Mesendoderm (in vitro differentiated cells): ENCODE measurements around the gene ADGRA3.

Source experiments
- DNase-seq: peaks from one replicate; pipeline ENCODE4 v3.0.0; 2013
- H2AK5ac ChIP-seq: 2 replicates; pipeline ENCODE4 v1.6.1; 2013; ENCODE audit warnings: low read length, inconsistent platforms
- H2BK120ac ChIP-seq: 2 replicates; pipeline ENCODE4 v1.6.1; 2013; ENCODE audit warnings: low read depth, mild to moderate bottlenecking, low read length, moderate library complexity, mixed read lengths
- H2BK15ac ChIP-seq: replicated peaks from 2 replicates; pipeline ENCODE4 v1.6.1; 2013; ENCODE audit warnings: low read depth, mild to moderate bottlenecking, moderate library complexity
- H2BK5ac ChIP-seq: 2 replicates; pipeline ENCODE4 v1.6.1; 2013; ENCODE audit warnings: low read length, inconsistent platforms
- H3K18ac ChIP-seq: 2 replicates; pipeline ENCODE4 v1.6.1; 2013; ENCODE audit warnings: mild to moderate bottlenecking, low read length, mixed read lengths
- H3K23ac ChIP-seq: one replicate; pipeline ENCODE4 v1.6.1; 2013; ENCODE audit warnings: low read length
- H3K27ac ChIP-seq: 2 replicates; pipeline ENCODE4 v1.5.1; 2013; ENCODE audit warnings: low read depth, mild to moderate bottlenecking, inconsistent platforms, low read length, moderate library complexity
- H3K27me3 ChIP-seq: 2 replicates; pipeline ENCODE4 v1.6.1; 2013; ENCODE audit warnings: low read length, control low read depth, mild to moderate bottlenecking, inconsistent platforms; ENCODE audit not compliant: insufficient read depth, poor library complexity
- H3K36me3 ChIP-seq: 2 replicates; pipeline ENCODE4 v1.6.1; 2013; ENCODE audit warnings: low read length, inconsistent platforms; ENCODE audit not compliant: control insufficient read depth, insufficient read depth
- H3K4ac ChIP-seq: one replicate; pipeline ENCODE4 v1.6.1; 2013; ENCODE audit warnings: low read depth, mild to moderate bottlenecking, low read length, moderate library complexity
- H3K4me1 ChIP-seq: 2 replicates; pipeline ENCODE4 v1.6.1; 2013; ENCODE audit warnings: low read depth, low read length, inconsistent platforms; ENCODE audit not compliant: control insufficient read depth
- H3K4me2 ChIP-seq: 2 replicates; pipeline ENCODE4 v1.6.1; 2013; ENCODE audit warnings: low read length
- H3K4me3 ChIP-seq: 2 replicates; pipeline ENCODE4 v1.5.1; 2013; ENCODE audit warnings: mild to moderate bottlenecking, low read length
- H3K56ac ChIP-seq: one replicate; pipeline ENCODE4 v1.6.1; 2013; ENCODE audit warnings: low read length
- H3K79me1 ChIP-seq: 2 replicates; pipeline ENCODE4 v1.6.1; 2013; ENCODE audit warnings: low read length, inconsistent platforms
- H3K79me2 ChIP-seq: 2 replicates; pipeline ENCODE4 v1.6.1; 2013; ENCODE audit warnings: mild to moderate bottlenecking, low read length; ENCODE audit not compliant: control insufficient read depth, insufficient read depth
- H3K9ac ChIP-seq: 2 replicates; pipeline ENCODE4 v1.6.1; 2013; ENCODE audit warnings: low read length, inconsistent platforms
- H4K5ac ChIP-seq: one replicate; pipeline ENCODE4 v1.6.1; 2013; ENCODE audit warnings: low read length
- H4K8ac ChIP-seq: one replicate; pipeline ENCODE4 v1.6.1; 2013; ENCODE audit warnings: low read depth, mild to moderate bottlenecking, control low read depth, low read length, moderate library complexity
- WGBS: extraction: QIAGEN DNeasy Blood & Tissue Kit; methylation state at CpG from one replicate; pipeline ENCODE4 v1.1.7; 2013; ENCODE audit warnings: low lambda C conversion rate, missing lambda C conversion rate; ENCODE audit not compliant: insufficient coverage; ENCODE audit errors: extremely low coverage; 5-methylcytosine and 5-hydroxymethylcytosine counted together

The ADGRA3 gene

DNA sequence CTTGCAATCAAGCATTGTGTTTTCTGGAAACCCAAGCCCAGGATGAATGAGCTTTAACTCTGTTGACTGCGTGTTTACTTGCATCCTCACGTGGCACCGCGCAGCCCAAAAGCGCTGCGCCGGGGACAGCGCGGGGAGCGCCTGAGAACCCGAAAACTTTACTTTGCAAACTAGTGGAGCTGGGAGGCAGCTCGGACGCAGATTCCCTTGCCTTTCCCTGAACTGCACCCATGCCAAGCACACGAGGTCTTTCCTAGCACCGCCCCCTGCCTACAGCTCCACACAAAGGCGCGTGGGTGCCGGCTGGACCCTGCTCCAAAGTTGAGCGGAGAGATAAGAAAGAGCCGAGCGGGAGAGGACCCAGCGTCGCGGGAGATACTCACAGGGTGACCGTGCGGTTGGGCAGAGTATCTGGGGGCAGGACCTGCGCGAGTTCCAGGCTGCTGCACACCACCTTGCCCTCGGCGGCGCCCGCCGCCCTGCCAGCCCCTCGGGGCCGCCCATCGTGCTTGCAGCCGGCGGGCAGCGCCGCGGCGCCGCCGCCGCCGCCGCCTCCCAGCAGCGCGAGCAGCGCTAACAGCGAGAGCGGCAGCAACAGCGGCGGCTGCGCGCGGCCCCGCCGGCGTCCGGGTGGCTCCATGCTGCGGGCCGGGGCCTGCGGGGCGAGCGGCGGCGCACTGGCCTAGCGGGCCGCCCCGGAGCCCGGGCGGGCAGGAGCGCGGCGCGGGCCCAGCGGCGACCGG is 550 bp downstream of the ADGRA3 start:
- H2BK120ac ChIP-seq: no peak overlapping the region
- H3K4me3 ChIP-seq: peak overlapping the region; percentile 46
- H3K56ac ChIP-seq: peak overlapping the region; percentile 91
- peak overlapping the region; percentile 82 for H3K4ac ChIP-seq
- peak; percentile 88 for DNase-seq
- H3K79me2 ChIP-seq: peaks cover 45% of the 10 kb centered on the region
- peak overlapping the region; percentile 71 for H3K4me2 ChIP-seq
- H3K9ac ChIP-seq: peak overlapping the region; percentile 78
- H3K23ac ChIP-seq: no peak overlapping the region
- H2BK5ac ChIP-seq: peak overlapping the region; percentile 27
- no peaks in the 10 kb centered on the region for H3K27me3 ChIP-seq
- no peak overlapping the region for H4K8ac ChIP-seq
- H3K27ac ChIP-seq: peak overlapping the region; percentile 94
- no peak overlapping the region for H2AK5ac ChIP-seq
- H4K5ac ChIP-seq: no peak overlapping the region
- no peaks in the 10 kb centered on the region for H3K36me3 ChIP-seq
- H2BK15ac ChIP-seq: no peak overlapping the region
- peaks cover 8% of the 10 kb centered on the region for H3K79me1 ChIP-seq
- H3K18ac ChIP-seq: peak overlapping the region; percentile 57
- WGBS: no CpG with 5 or more reads among the region's 80 CpGs
- H3K4me1 ChIP-seq: peaks cover 9% of the 10 kb centered on the region

DNA sequence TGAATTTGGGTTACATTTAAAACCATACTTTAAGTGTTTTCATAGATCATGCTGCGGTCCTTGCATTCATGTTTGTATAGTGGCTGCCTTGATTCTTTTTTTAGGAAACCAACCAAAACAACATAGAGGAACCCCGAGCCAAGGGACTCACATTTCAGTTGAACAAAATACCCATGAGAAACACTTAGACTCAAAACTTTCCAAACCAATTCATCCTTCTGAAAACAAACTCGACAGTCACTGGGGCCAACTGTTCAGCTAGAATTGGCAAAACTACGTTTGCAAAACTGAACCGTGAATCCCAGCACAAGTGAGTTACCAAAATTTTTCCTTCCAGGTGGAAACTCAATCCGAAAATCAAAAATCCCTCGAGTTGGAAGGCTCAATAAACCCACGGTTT is 1.4 kb downstream of the ADGRA3 start:
- Histone ChIP-seq H2BK15ac (no peak overlapping the region), H3K4me1 (peaks cover 8% of the 10 kb centered on the region)
- DNase-seq: no peak

DNA sequence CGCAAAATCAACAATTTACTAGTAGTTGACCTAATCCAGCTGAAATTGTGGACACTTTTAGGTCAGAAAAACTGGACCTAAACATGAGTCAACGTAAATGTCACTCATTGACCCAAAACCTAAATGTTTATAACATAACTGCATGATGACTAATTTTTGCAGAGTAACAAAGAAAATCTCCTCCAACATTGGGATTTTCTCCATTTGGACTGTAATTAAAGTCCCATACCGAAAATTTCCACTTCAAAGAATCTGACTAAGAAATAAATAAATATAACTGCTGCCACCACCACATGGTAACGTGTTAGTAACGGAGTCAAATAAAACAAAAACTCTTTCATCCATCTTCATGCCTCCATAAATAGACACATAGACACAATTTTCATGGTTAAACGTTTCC is 1.9 kb downstream of the ADGRA3 start:
- Histone ChIP-seq H3K27me3 (no peaks in the 10 kb centered on the region), H3K23ac (no peak overlapping the region), H3K4me2 (peak overlapping the region; percentile 24), H2BK5ac (no peak overlapping the region), H3K4ac (no peak overlapping the region), H3K27ac (no peak overlapping the region), H3K79me1 (peaks cover 8% of the 10 kb centered on the region), H3K4me1 (peaks cover 7% of the 10 kb centered on the region), H4K8ac (no peak overlapping the region), H3K36me3 (no peaks in the 10 kb centered on the region), H2BK120ac (no peak overlapping the region), H3K4me3 (no peak overlapping the region), H3K79me2 (peaks cover 55% of the 10 kb centered on the region), H3K9ac (peak overlapping the region; percentile 78), H2AK5ac (no peak overlapping the region), H2BK15ac (no peak overlapping the region), H3K56ac (no peak overlapping the region), H4K5ac (no peak overlapping the region), H3K18ac (no peak overlapping the region)
- no CpG with 5 or more reads among the region's 6 CpGs for WGBS
- no peak for DNase-seq

More for the DNA sequence above, 1.4 kb downstream of the ADGRA3 start:
- Histone ChIP-seq H3K4ac (no peak overlapping the region), H3K27me3 (no peaks in the 10 kb centered on the region), H3K79me2 (peaks cover 51% of the 10 kb centered on the region), H3K23ac (no peak overlapping the region), H3K4me2 (peak overlapping the region; percentile 71), H3K79me1 (peaks cover 8% of the 10 kb centered on the region), H3K56ac (peak overlapping the region; percentile 91), H4K8ac (no peak overlapping the region), H2AK5ac (no peak overlapping the region), H3K18ac (no peak overlapping the region), H3K27ac (no peak overlapping the region), H3K9ac (peak overlapping the region; percentile 78), H2BK5ac (no peak overlapping the region), H2BK120ac (no peak overlapping the region), H3K36me3 (no peaks in the 10 kb centered on the region), H4K5ac (no peak overlapping the region), H3K4me3 (peak overlapping the region; percentile 46)
- WGBS: no CpG with 5 or more reads among the region's 8 CpGs

DNA sequence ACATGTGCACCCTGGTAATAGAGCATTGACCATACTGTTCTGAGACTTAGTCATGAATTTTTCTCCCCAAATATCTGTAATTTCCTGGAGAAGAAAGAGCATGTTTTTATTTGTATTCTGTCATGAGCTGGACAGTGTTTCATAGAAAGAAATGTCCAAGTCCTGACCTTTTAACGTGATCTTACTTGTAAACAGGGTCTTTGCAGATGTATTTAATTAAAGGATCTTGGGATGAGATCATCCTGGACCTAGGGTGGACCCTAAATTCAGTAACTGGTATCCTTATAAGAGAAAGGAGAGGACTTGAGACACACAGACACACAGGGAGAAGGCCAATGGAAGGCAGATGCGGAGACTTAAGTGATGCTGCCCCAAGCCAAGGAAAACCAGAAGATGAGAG is 3.6 kb downstream of the ADGRA3 start:
- H3K36me3 ChIP-seq: no peaks in the 10 kb centered on the region
- H2BK15ac ChIP-seq: no peak overlapping the region
- H3K79me1 ChIP-seq: peaks cover 10% of the 10 kb centered on the region
- H3K56ac ChIP-seq: no peak overlapping the region
- H2BK120ac ChIP-seq: no peak overlapping the region
- WGBS: no CpG with 5 or more reads among the region's 2 CpGs
- no peak overlapping the region for H3K23ac ChIP-seq
- no peaks in the 10 kb centered on the region for H3K27me3 ChIP-seq
- no peak overlapping the region for H4K5ac ChIP-seq
- H3K4me3 ChIP-seq: no peak overlapping the region
- no peak overlapping the region for H2BK5ac ChIP-seq
- H2AK5ac ChIP-seq: no peak overlapping the region
- H3K79me2 ChIP-seq: peaks cover 72% of the 10 kb centered on the region
- no peak overlapping the region for H4K8ac ChIP-seq
- H3K27ac ChIP-seq: no peak overlapping the region
- peaks cover 19% of the 10 kb centered on the region for H3K4me1 ChIP-seq
- no peak for DNase-seq
- H3K4me2 ChIP-seq: no peak overlapping the region
- H3K4ac ChIP-seq: no peak overlapping the region
- no peak overlapping the region for H3K18ac ChIP-seq
- H3K9ac ChIP-seq: no peak overlapping the region

DNA sequence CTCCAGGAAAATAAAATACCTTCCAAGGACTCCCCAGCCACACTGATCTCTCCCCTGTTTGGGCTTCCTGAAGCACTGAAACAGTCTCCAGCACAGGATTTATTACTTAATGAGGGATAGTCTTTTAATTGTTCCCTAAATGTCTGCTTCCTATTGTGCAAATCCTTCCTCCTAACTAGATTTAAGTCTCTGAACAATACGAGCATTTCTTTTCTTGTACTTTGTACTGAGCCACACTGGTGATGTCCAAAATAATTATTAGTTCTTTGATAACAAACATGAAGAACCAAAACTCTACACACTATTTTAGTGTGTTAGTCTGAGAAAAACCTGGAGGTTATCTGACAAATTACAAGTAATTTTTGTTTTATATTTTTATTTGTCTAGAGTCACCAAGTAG is 5.1 kb downstream of the ADGRA3 start:
- H3K79me2 ChIP-seq: peaks cover 86% of the 10 kb centered on the region
- H3K79me1 ChIP-seq: peaks cover 14% of the 10 kb centered on the region
- no peaks in the 10 kb centered on the region for H3K27me3 ChIP-seq
- no CpG with 5 or more reads among the region's 1 CpG for WGBS
- H3K4me2 ChIP-seq: no peak overlapping the region
- H3K4ac ChIP-seq: no peak overlapping the region
- H2BK120ac ChIP-seq: no peak overlapping the region
- H3K9ac ChIP-seq: no peak overlapping the region
- no peak overlapping the region for H2BK5ac ChIP-seq
- no peak overlapping the region for H3K27ac ChIP-seq
- H3K56ac ChIP-seq: no peak overlapping the region
- H3K4me1 ChIP-seq: peaks cover 23% of the 10 kb centered on the region
- no peak overlapping the region for H4K8ac ChIP-seq
- no peak overlapping the region for H3K23ac ChIP-seq
- no peak for DNase-seq
- no peak overlapping the region for H3K18ac ChIP-seq
- no peak overlapping the region for H2AK5ac ChIP-seq
- H2BK15ac ChIP-seq: no peak overlapping the region
- no peaks in the 10 kb centered on the region for H3K36me3 ChIP-seq
- no peak overlapping the region for H3K4me3 ChIP-seq
- no peak overlapping the region for H4K5ac ChIP-seq

DNA sequence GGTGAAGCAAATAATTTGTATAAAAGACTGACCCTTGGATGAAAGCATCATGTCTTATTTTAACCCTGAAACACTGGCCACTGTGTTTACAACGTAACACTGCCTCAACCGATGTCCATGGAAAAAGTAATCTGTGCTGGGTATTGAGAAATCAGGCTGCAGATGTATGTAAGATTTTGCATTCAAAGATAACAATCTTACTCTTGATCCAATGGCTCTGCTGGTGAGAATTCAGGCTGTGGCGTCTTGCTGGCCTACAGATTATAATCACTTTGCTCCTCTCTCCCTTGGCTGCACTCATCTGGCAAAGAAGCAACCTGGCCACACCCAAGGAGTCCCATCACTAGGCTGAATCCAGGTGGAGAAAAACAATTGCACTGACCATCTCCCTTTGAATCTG is 7.5 kb downstream of the ADGRA3 start:
- Histone ChIP-seq H3K27me3 (no peaks in the 10 kb centered on the region), H3K18ac (no peak overlapping the region), H3K9ac (no peak overlapping the region), H3K4me3 (no peak overlapping the region), H3K4ac (no peak overlapping the region), H2BK120ac (no peak overlapping the region), H2AK5ac (no peak overlapping the region), H3K56ac (no peak overlapping the region), H3K4me2 (no peak overlapping the region), H3K79me1 (peaks cover 19% of the 10 kb centered on the region), H4K8ac (no peak overlapping the region), H3K79me2 (peaks cover 89% of the 10 kb centered on the region), H2BK15ac (no peak overlapping the region), H4K5ac (no peak overlapping the region), H3K27ac (no peak overlapping the region), H3K36me3 (no peaks in the 10 kb centered on the region), H3K23ac (no peak overlapping the region), H2BK5ac (no peak overlapping the region), H3K4me1 (peaks cover 25% of the 10 kb centered on the region)
- peak; percentile 43 for DNase-seq
- WGBS: no CpG with 5 or more reads among the region's 3 CpGs
